ENCODE measurements around the gene NOP14.
"Not testable (repeated sequence)": the region's sequence is repeated elsewhere in the genome, so short reads cannot be mapped to it uniquely, and the experiment has no call there.

The NOP14 gene

DNA sequence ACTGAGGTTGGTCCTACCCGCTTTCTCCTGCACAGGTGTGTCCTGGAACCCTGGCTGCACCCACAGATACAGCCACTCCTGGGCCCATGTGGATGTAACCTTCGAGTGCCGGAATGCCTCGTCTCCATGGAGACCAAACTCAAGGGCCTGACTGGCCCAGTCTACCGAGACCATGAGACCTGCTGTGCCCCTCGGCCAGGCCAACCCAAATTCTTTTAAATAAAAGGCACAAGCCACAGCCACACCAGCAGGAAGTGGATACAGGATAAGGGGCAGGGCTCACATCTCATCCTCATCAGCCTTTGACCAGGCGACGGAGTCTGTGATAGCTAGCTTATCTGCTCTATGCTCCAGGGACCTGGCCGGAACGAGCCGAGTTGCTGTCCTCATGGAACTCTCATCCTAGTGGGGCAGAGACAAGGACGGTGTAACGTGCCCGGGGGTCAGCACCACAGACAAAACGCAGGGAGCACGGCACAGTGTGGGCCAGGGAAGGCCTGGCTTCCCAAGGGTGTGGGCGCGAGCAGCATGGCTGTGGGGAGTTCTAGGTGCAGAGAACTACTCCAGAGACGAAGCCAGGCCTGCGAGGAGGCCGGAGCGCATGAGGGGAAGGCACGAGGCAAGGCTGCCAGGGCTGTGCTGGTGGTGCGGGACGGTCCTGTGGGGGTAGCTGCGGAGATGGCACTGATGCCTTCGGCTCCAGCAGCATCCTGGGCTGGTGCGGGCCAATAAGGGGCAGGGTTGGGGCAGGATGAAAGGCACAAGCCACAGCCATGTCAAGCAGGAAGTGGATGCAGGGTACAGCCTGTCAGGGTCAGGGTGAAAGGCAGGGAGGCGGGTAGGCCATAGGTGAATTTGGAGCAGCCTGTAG is 22.7 kb downstream of the NOP14 start:
- DNase-seq (ENCODE audit: low spot score) = peak; percentile 59
- TF ChIP-seq, protein P1, sequence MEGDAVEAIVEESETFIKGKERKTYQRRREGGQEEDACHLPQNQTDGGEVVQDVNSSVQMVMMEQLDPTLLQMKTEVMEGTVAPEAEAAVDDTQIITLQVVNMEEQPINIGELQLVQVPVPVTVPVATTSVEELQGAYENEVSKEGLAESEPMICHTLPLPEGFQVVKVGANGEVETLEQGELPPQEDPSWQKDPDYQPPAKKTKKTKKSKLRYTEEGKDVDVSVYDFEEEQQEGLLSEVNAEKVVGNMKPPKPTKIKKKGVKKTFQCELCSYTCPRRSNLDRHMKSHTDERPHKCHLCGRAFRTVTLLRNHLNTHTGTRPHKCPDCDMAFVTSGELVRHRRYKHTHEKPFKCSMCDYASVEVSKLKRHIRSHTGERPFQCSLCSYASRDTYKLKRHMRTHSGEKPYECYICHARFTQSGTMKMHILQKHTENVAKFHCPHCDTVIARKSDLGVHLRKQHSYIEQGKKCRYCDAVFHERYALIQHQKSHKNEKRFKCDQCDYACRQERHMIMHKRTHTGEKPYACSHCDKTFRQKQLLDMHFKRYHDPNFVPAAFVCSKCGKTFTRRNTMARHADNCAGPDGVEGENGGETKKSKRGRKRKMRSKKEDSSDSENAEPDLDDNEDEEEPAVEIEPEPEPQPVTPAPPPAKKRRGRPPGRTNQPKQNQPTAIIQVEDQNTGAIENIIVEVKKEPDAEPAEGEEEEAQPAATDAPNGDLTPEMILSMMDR (IDR thresholded peaks at IDR 0.05) = no peak
- H3K27ac ChIP-seq = no peak overlapping the region

GRCh38 chr4:2939383-2940243 is 23.6 kb downstream of the NOP14 start:
- Histone ChIP-seq H3K27ac (no peak overlapping the region), H3K4me3 (no peak overlapping the region)
- peak; percentile 64 for DNase-seq (ENCODE audit: low spot score)
- TF ChIP-seq, protein P1 (IDR thresholded peaks at IDR 0.05) = no peak

More for the DNA sequence above, 22.7 kb downstream of the NOP14 start:
- no peak overlapping the region for H3K4me3 ChIP-seq

DNA sequence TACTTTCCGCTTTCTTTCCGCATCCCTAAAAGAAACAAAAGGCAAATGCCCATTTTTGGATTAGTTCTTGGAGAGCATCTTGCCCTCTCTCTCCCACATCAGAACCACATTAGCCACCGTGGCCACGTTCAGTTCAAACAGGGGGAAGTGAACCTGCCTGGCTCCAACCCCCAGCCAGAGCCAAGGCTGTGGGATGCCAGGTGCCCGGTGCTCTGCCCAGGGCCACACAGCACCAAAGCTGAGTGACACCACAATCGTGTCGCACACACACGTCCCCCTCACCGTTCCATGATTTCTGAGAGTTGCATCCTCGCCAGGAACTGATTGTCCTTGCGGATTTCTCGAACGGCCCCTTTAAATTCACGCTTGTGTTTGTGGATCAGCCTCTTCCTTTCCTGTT is 24.3 kb downstream of the NOP14 start:
- H3K27ac ChIP-seq = no peak overlapping the region
- TF ChIP-seq, protein P1 (IDR thresholded peaks at IDR 0.05) = no peak
- DNase-seq (ENCODE audit: low spot score) = peak; percentile 64

DNA sequence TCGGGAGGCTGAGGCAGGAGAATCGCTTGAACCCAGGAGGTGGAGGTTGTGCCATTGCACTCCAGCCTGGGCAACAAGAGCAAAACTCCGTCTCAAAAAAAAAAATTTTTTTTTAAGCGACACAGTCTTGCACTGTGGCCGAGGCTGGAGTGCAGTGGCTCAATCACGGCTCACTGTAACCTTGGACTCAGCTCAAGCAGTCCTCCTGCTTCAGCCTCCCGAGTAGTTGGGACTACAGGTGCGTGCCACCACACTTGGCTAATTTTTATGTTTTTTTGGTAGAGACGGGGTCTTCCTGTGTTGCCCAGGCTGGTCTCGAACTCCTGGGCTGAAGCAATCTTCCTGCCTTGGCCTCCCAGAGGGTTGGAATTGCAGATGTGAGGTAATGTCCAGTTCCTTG is 24.8 kb downstream of the NOP14 start:
- not testable (repeated sequence) for H3K27ac ChIP-seq, H3K4me3 ChIP-seq
- peak; percentile 67 for DNase-seq (ENCODE audit: low spot score)

More for the DNA sequence above, 24.3 kb downstream of the NOP14 start:
- no peak overlapping the region for H3K4me3 ChIP-seq

DNA sequence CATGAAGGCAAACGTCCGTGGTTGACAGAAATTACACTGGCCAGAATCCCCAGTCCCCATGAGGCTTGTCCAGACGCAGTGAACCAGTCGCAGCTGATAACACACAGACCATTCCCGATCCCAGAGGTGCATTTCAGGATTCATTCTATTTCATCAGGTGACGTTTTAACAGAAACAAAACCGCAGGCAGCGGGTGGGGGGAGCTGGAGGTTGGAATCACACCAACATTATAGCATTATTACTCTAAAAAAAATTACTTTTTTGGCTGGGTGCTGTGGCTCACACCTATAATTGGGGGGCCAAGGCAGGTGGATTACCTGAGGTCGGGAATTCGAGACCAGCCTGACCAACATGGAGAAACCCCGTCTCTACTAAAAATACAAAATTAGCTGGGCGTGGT is 25.2 kb downstream of the NOP14 start:
- H3K4me3 ChIP-seq = no peak overlapping the region
- TF ChIP-seq, protein P1 (IDR thresholded peaks at IDR 0.05) = no peak
- DNase-seq (ENCODE audit: low spot score) = no peak
- H3K27ac ChIP-seq = no peak overlapping the region

DNA sequence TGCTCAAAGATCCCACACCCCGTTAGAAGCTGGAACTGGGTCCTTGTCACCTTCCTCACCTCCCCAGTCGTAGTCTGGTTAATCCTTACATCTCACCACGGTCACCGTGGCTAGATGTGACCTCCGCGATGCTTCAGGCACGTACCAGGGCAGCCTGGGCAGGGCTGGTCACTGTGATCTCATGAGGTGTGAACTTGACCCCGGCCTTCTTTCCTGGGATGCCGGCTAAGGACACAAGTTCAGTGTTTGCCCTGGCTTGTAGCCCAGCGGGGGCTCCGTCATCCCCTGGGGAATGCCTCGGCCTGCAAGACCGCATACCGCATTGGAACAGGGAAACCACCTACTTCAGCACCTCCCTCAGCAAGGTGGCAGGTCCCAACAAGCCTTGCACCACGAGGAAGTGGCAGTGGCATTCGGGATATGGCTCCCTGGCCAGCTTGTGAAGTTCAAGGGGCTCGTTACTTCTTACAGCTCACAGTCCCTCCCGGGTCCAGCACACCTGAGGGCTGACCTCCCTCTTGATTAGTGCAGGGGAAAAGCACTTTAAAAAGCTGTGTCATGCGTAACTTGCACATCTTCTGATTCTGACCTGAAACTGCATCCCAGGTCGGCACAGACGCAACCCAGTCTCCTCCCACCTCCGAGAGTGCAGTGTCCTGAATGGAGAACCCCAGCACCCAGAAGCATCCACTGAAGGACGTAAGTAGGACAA is 25.9 kb downstream of the NOP14 start:
- TF ChIP-seq, protein P1 (IDR thresholded peaks at IDR 0.05) = no peak
- no peak overlapping the region for H3K27ac ChIP-seq
- peak; percentile 69 for DNase-seq (ENCODE audit: low spot score)
- H3K4me3 ChIP-seq = no peak overlapping the region

DNA sequence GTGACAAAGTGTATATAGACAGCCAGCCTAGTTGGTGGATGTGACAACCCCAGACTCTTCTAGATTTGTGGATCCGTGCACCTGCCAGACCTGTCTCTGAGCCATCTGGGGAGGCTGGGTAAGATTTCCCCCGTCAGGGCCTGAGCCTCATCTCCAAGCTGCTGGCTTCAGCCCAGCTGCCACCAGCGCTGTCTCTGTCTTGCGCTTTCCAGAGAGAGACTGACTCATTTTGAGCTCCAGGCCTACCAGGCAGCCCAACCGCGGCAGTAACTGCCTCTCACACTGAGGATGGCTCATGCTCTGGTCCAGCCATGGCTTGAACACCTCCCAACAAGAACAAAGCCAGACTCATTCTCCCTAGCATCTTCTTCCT is 26.4 kb downstream of the NOP14 start:
- TF ChIP-seq, protein P1 (IDR thresholded peaks at IDR 0.05) = no peak
- no peak overlapping the region for H3K4me3 ChIP-seq
- DNase-seq (ENCODE audit: low spot score) = peak; percentile 71
- H3K27ac ChIP-seq = no peak overlapping the region

Data from coronary artery (tissue), 2 donors.